Body of pancreas (tissue), 4 donors: Measurements from ENCODE around the gene APPL2.

Experiments
- POLR2A ChIP-seq, 3 donors: fragments of 450-650 bp; IDR thresholded peaks; one replicate each; pipeline ENCODE4 v1.6.1; 2016; ENCODE audit warnings: antibody characterized with exemption in 3 of 3, mild to moderate bottlenecking in 2 of 3
- TF ChIP-seq, protein P1 (sequence below), 7 experiments: fragments of 450-650 bp in 4 of 7; fragments of 200-600 bp in 3 of 7; sonication (generic) in 3 of 7; IDR thresholded peaks; one replicate each; pipeline ENCODE4 v1.5.1; 2016 to 2019; ENCODE audit warnings: antibody characterized with exemption in 7 of 7

DNA sequence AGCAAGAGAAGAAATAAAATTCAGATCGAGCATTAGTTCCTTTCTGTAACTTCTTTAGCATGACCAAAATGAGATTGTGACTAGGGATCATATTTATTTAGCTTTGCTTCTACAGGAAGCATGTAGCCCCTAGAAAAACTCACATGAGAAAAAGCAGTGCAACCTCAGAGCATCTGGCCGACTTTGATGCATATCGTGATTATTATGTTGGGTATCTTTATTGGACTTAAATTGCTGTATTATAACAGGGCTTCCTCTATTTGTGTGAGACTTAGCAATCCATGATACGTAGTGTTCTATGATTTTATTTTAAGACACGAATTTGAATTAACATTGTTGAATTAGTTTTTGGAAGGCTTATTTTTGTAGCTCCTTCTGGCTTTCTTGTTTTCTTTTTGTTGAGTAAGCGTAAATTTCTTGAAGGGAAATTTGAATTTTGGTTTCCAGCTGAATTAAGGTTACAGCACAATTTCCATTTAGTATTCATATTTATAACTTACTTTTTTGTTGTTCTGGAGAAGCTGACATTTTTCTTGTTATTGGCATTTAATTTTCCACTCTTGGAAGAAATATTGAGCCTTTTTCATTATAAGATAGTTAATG is 94.6 kb downstream of the APPL2 start:
- TF ChIP-seq, protein P1, sequence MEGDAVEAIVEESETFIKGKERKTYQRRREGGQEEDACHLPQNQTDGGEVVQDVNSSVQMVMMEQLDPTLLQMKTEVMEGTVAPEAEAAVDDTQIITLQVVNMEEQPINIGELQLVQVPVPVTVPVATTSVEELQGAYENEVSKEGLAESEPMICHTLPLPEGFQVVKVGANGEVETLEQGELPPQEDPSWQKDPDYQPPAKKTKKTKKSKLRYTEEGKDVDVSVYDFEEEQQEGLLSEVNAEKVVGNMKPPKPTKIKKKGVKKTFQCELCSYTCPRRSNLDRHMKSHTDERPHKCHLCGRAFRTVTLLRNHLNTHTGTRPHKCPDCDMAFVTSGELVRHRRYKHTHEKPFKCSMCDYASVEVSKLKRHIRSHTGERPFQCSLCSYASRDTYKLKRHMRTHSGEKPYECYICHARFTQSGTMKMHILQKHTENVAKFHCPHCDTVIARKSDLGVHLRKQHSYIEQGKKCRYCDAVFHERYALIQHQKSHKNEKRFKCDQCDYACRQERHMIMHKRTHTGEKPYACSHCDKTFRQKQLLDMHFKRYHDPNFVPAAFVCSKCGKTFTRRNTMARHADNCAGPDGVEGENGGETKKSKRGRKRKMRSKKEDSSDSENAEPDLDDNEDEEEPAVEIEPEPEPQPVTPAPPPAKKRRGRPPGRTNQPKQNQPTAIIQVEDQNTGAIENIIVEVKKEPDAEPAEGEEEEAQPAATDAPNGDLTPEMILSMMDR (IDR thresholded peaks at IDR 0.05) = no peak
- no peak for TF ChIP-seq POLR2A (IDR thresholded peaks at IDR 0.05)
